Measurements from ENCODE around the gene EXD3.
"Not testable (repeated sequence)": the region's sequence is repeated elsewhere in the genome, so short reads cannot be mapped to it uniquely, and the experiment has no call there.

Gene EXD3

GRCh38 chr9:137422604-137423513 is at the start of gene EXD3, which contains the start of gene NOXA1:
TSS of gene EXD3 (minus strand) at chr9:137423162. CDS start at chr9:137395357, 27,805 bp downstream.
TSS of gene NOXA1 (plus strand) at chr9:137423393. CDS start at chr9:137423530, 137 bp downstream.
- DNase-seq: peak; percentile 65 to 79

- no peak for DNase-seq
Measured at GRCh38 chr9:137470785-137471184, 47.8 kb upstream of the EXD3 start.

GRCh38 chr9:137467896-137468295 is 44.9 kb upstream of the EXD3 start:
- DNase-seq: no peak

- DNase-seq: no peak
Measured at GRCh38 chr9:137467161-137467581, 44.2 kb upstream of the EXD3 start.

- DNase-seq: not testable (repeated sequence)
Measured at GRCh38 chr9:137466389-137467085, 43.6 kb upstream of the EXD3 start.

GRCh38 chr9:137465720-137466388 is 42.9 kb upstream of the EXD3 start:
- DNase-seq: no peak

GRCh38 chr9:137465000-137465719 is 42.2 kb upstream of the EXD3 start:
- no peak for DNase-seq

GRCh38 chr9:137464291-137464999 is 41.5 kb upstream of the EXD3 start:
- DNase-seq: no peak

- DNase-seq: no peak
Measured at GRCh38 chr9:137463931-137464290, 40.9 kb upstream of the EXD3 start.

- DNase-seq: no peak
Measured at GRCh38 chr9:137462986-137463930, 40.3 kb upstream of the EXD3 start.

- no peak for DNase-seq
Measured at GRCh38 chr9:137462396-137462985, 39.5 kb upstream of the EXD3 start.

- DNase-seq: peak; percentile 28 to 52
Measured at GRCh38 chr9:137461663-137462395, 38.9 kb upstream of the EXD3 start.

GRCh38 chr9:137461316-137461662 is 38.3 kb upstream of the EXD3 start:
- DNase-seq: no peak

- no peak for DNase-seq
Measured at GRCh38 chr9:137460363-137461315, 37.7 kb upstream of the EXD3 start.

GRCh38 chr9:137459601-137460362 is 36.8 kb upstream of the EXD3 start:
- no peak for DNase-seq

- DNase-seq: peak; percentile 76 to 79
Measured at GRCh38 chr9:137459152-137459600, 36.2 kb upstream of the EXD3 start, which contains the start of gene NSMF. TSS of gene NSMF (minus strand) at chr9:137459334. CDS start at chr9:137459102, 232 bp downstream.

Data from bone marrow (tissue), 2 donors.